WTC11 (cell line): ENCODE measurements around the gene PLIN1. TPM values are rescaled to one million over a fixed set of nuclear protein-coding genes. Genes with fewer than 3 reads are reported as not detected.

ENCODE experiments used
- ATAC-seq: fragments of 200-7000 bp; cut with Tn5 transposase; 2 replicates; pipeline ENCODE4 v1.10.0; 2021; ENCODE audit warnings: mild to moderate bottlenecking, moderate library complexity
- CTCF ChIA-PET: fragments of 300-600 bp; sonication (Branson Sonifier 250); formaldehyde crosslinking; loops from one replicate; lab custom pipeline; 2021; ENCODE audit warnings: antibody characterized with exemption; lab: Charles Lee
- POLR2A ChIA-PET: fragments of 350-600 bp; sonication (Branson Sonifier 250); formaldehyde crosslinking; loops from one replicate; lab custom pipeline; 2021; ENCODE audit warnings: antibody characterized with exemption; lab: Charles Lee
- DNase-seq: peaks from one replicate; pipeline ENCODE4 v3.0.0; 2021; ENCODE audit warnings: low spot score
- H3K27ac Mint-ChIP-seq: 2 replicates; pipeline ENCODE4 v1.8.0; 2021; ENCODE audit warnings: mixed read lengths
- H3K27me3 Mint-ChIP-seq: 2 replicates; pipeline ENCODE4 v1.8.0; 2021; ENCODE audit warnings: low read depth, mild to moderate bottlenecking, moderate library complexity, mixed read lengths
- H3K36me3 Mint-ChIP-seq: 2 replicates; pipeline ENCODE4 v1.8.0; 2021; ENCODE audit warnings: mixed read lengths
- H3K4me1 Mint-ChIP-seq: 2 replicates; pipeline ENCODE4 v1.8.0; 2022; ENCODE audit warnings: mixed read lengths
- H3K4me3 Mint-ChIP-seq: 2 replicates; pipeline ENCODE4 v1.8.0; 2021; ENCODE audit warnings: mild to moderate bottlenecking, moderate library complexity, mixed read lengths
- H3K9me3 Mint-ChIP-seq: 2 replicates; pipeline ENCODE4 v1.8.0; 2021; ENCODE audit warnings: mixed read lengths
- CBFB ChIP-seq: sonication (generic); formaldehyde crosslinking; IDR thresholded peaks from 2 replicates; pipeline ENCODE4 v1.8.1; 2022; ENCODE audit warnings: mild to moderate bottlenecking, low read depth, missing genetic modification reagents
- CREB1 ChIP-seq: sonication (generic); formaldehyde crosslinking; IDR thresholded peaks from 2 replicates; pipeline ENCODE4 v1.8.0; 2023; ENCODE audit warnings: mild to moderate bottlenecking, missing genetic modification reagents
- ESRRA ChIP-seq: sonication (generic); formaldehyde crosslinking; IDR thresholded peaks from 2 replicates; pipeline ENCODE4 v1.8.1; 2022; ENCODE audit warnings: mild to moderate bottlenecking, missing genetic modification reagents, borderline replicate concordance
- FOXP1 ChIP-seq: sonication (generic); formaldehyde crosslinking; IDR thresholded peaks from 2 replicates; pipeline ENCODE4 v1.8.0; 2022; ENCODE audit warnings: missing genetic modification reagents, mild to moderate bottlenecking, moderate library complexity, borderline replicate concordance
- NFATC4 ChIP-seq: fragments of 250-450 bp; sonication (Bioruptor Pico); IDR thresholded peaks from 2 replicates; pipeline ENCODE4 v1.9.0; 2021; ENCODE audit warnings: mild to moderate bottlenecking
- NFE2L1 ChIP-seq: sonication (generic); formaldehyde crosslinking; IDR thresholded peaks from 2 replicates; pipeline ENCODE4 v1.8.1; 2023; ENCODE audit warnings: missing genetic modification reagents
- NR2C2 ChIP-seq: sonication (generic); formaldehyde crosslinking; IDR thresholded peaks from 2 replicates; pipeline ENCODE4 v1.8.0; 2022; ENCODE audit warnings: mild to moderate bottlenecking, missing genetic modification reagents
- RELA ChIP-seq: sonication (generic); formaldehyde crosslinking; IDR thresholded peaks from 2 replicates; pipeline ENCODE4 v1.8.1; 2022; ENCODE audit warnings: missing genetic modification reagents, mild to moderate bottlenecking, borderline replicate concordance
- SMAD3 ChIP-seq: sonication (generic); formaldehyde crosslinking; IDR thresholded peaks from 2 replicates; pipeline ENCODE4 v1.8.0; 2022; ENCODE audit warnings: missing genetic modification reagents, mild to moderate bottlenecking, borderline replicate concordance
- SMAD4 ChIP-seq: sonication (generic); formaldehyde crosslinking; IDR thresholded peaks from 2 replicates; pipeline ENCODE4 v1.8.0; 2022; ENCODE audit warnings: mild to moderate bottlenecking, missing genetic modification reagents
- SP1 ChIP-seq: sonication (generic); formaldehyde crosslinking; conservative IDR thresholded peaks from 2 replicates; pipeline ENCODE4 v1.8.1; 2022; ENCODE audit warnings: missing genetic modification reagents
- ZNF232 ChIP-seq: sonication (generic); formaldehyde crosslinking; IDR thresholded peaks from 2 replicates; pipeline ENCODE4 v1.8.0; 2022; ENCODE audit warnings: mild to moderate bottlenecking, missing genetic modification reagents
- ZNF423 ChIP-seq: fragments of 250-450 bp; sonication (Bioruptor Pico); IDR thresholded peaks from 2 replicates; pipeline ENCODE4 v2.1.2; 2022; ENCODE audit warnings: mild to moderate bottlenecking, moderate library complexity
- total RNA-seq: library from RNA; stranded (reverse); gene quantifications from 3 replicates; pipeline ENCODE4 v1.2.3, GENCODE V29; 2021
- TF ChIP-seq, protein P1 (sequence below): sonication (generic); formaldehyde crosslinking; IDR thresholded peaks from 2 replicates; pipeline ENCODE4 v1.8.0; 2023; ENCODE audit warnings: missing genetic modification reagents, mild to moderate bottlenecking, borderline replicate concordance
- TF ChIP-seq, protein P2 (sequence below): fragments of 250-450 bp; sonication (Bioruptor Pico); IDR thresholded peaks from 2 replicates; pipeline ENCODE4 v2.1.2; 2022; ENCODE audit warnings: mild to moderate bottlenecking, moderate library complexity
- TF ChIP-seq, protein P3 (sequence below): sonication (generic); formaldehyde crosslinking; conservative IDR thresholded peaks from 2 replicates; pipeline ENCODE4 v1.8.1; 2022; ENCODE audit warnings: mild to moderate bottlenecking, missing genetic modification reagents
- TF ChIP-seq, protein P4 (sequence below): fragments of 200-600 bp; IDR thresholded peaks from 2 replicates; pipeline ENCODE4 v1.8.0; 2022; ENCODE audit warnings: antibody characterized with exemption
- TF ChIP-seq, protein P5 (sequence below): sonication (generic); formaldehyde crosslinking; IDR thresholded peaks from 2 replicates; pipeline ENCODE4 v1.8.1; 2023; ENCODE audit warnings: mild to moderate bottlenecking, moderate library complexity, missing genetic modification reagents
- TF ChIP-seq, protein P6 (sequence below): sonication (generic); formaldehyde crosslinking; IDR thresholded peaks from 2 replicates; pipeline ENCODE4 v1.8.0; 2023; ENCODE audit warnings: mild to moderate bottlenecking, missing genetic modification reagents

The PLIN1 gene
- total RNA-seq, 1 experiment from 2014 or later, result 0.70 TPM

DNA sequence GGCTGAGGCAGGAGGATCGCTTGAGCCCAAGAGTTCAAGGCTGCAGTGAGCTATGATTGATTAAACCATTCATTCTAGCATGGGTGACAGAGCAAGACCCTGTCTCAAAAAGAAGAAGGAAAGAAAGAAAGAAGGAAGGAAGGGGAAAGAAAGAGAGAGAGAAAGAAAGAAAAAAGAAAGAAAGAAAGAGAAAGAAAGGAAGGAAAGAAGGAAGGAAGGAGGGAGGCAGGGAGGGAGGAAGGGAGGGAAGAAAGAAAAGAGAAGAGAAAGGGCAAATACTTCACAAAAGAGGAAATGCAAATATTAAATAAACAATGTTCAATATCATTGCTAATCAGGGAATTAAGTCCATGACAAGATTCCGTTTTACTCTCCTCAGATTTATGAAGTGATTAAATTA, 19.9 kb downstream of the PLIN1 start:
- ATAC-seq (no peak), DNase-seq (no peak)
- no peak overlapping the region for H3K27ac Mint-ChIP-seq
- H3K4me3 Mint-ChIP-seq, result no peak overlapping the region
- ChIA-PET POLR2A (no interaction called here), CTCF (interaction anchor here (2.2 kb wide), 1 partner anchor 13 kb away, joined by 7 read pairs; no protein-coding TSS in a partner anchor)
- H3K9me3 Mint-ChIP-seq, result peaks cover 4% of the 10 kb centered on the region
- H3K36me3 Mint-ChIP-seq, result no peaks in the 10 kb centered on the region
- H3K27me3 Mint-ChIP-seq, result peaks cover 34% of the 10 kb centered on the region
- H3K4me1 Mint-ChIP-seq, result peaks cover 8% of the 10 kb centered on the region
- TF ChIP-seq, protein P1, sequence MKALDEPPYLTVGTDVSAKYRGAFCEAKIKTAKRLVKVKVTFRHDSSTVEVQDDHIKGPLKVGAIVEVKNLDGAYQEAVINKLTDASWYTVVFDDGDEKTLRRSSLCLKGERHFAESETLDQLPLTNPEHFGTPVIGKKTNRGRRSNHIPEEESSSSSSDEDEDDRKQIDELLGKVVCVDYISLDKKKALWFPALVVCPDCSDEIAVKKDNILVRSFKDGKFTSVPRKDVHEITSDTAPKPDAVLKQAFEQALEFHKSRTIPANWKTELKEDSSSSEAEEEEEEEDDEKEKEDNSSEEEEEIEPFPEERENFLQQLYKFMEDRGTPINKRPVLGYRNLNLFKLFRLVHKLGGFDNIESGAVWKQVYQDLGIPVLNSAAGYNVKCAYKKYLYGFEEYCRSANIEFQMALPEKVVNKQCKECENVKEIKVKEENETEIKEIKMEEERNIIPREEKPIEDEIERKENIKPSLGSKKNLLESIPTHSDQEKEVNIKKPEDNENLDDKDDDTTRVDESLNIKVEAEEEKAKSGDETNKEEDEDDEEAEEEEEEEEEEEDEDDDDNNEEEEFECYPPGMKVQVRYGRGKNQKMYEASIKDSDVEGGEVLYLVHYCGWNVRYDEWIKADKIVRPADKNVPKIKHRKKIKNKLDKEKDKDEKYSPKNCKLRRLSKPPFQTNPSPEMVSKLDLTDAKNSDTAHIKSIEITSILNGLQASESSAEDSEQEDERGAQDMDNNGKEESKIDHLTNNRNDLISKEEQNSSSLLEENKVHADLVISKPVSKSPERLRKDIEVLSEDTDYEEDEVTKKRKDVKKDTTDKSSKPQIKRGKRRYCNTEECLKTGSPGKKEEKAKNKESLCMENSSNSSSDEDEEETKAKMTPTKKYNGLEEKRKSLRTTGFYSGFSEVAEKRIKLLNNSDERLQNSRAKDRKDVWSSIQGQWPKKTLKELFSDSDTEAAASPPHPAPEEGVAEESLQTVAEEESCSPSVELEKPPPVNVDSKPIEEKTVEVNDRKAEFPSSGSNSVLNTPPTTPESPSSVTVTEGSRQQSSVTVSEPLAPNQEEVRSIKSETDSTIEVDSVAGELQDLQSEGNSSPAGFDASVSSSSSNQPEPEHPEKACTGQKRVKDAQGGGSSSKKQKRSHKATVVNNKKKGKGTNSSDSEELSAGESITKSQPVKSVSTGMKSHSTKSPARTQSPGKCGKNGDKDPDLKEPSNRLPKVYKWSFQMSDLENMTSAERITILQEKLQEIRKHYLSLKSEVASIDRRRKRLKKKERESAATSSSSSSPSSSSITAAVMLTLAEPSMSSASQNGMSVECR (CRISPR knock-in tag), result no peak
- TF ChIP-seq SMAD4 (no peak), NFATC4 (CRISPR knock-in tag) (no peak), ESRRA (CRISPR knock-in tag) (no peak), SMAD3 (CRISPR knock-in tag) (no peak), CBFB (CRISPR knock-in tag) (no peak), ZNF232 (CRISPR knock-in tag) (no peak), FOXP1 (CRISPR knock-in tag) (no peak), ZNF423 (CRISPR knock-in tag) (no peak), RELA (CRISPR knock-in tag) (no peak), CREB1 (CRISPR knock-in tag) (no peak), SP1 (CRISPR knock-in tag) (no peak), NR2C2 (CRISPR knock-in tag) (no peak), NFE2L1 (CRISPR knock-in tag) (no peak)
- TF ChIP-seq, protein P2, sequence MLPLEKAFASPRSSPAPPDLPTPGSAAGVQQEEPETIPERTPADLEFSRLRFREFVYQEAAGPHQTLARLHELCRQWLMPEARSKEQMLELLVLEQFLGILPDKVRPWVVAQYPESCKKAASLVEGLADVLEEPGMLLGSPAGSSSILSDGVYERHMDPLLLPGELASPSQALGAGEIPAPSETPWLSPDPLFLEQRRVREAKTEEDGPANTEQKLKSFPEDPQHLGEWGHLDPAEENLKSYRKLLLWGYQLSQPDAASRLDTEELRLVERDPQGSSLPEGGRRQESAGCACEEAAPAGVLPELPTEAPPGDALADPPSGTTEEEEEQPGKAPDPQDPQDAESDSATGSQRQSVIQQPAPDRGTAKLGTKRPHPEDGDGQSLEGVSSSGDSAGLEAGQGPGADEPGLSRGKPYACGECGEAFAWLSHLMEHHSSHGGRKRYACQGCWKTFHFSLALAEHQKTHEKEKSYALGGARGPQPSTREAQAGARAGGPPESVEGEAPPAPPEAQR (CRISPR knock-in tag), result no peak
- TF ChIP-seq, protein P3, sequence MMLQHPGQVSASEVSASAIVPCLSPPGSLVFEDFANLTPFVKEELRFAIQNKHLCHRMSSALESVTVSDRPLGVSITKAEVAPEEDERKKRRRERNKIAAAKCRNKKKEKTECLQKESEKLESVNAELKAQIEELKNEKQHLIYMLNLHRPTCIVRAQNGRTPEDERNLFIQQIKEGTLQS (CRISPR knock-in tag), result no peak
- TF ChIP-seq, protein P4, sequence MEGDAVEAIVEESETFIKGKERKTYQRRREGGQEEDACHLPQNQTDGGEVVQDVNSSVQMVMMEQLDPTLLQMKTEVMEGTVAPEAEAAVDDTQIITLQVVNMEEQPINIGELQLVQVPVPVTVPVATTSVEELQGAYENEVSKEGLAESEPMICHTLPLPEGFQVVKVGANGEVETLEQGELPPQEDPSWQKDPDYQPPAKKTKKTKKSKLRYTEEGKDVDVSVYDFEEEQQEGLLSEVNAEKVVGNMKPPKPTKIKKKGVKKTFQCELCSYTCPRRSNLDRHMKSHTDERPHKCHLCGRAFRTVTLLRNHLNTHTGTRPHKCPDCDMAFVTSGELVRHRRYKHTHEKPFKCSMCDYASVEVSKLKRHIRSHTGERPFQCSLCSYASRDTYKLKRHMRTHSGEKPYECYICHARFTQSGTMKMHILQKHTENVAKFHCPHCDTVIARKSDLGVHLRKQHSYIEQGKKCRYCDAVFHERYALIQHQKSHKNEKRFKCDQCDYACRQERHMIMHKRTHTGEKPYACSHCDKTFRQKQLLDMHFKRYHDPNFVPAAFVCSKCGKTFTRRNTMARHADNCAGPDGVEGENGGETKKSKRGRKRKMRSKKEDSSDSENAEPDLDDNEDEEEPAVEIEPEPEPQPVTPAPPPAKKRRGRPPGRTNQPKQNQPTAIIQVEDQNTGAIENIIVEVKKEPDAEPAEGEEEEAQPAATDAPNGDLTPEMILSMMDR, result no peak
- TF ChIP-seq, protein P5, sequence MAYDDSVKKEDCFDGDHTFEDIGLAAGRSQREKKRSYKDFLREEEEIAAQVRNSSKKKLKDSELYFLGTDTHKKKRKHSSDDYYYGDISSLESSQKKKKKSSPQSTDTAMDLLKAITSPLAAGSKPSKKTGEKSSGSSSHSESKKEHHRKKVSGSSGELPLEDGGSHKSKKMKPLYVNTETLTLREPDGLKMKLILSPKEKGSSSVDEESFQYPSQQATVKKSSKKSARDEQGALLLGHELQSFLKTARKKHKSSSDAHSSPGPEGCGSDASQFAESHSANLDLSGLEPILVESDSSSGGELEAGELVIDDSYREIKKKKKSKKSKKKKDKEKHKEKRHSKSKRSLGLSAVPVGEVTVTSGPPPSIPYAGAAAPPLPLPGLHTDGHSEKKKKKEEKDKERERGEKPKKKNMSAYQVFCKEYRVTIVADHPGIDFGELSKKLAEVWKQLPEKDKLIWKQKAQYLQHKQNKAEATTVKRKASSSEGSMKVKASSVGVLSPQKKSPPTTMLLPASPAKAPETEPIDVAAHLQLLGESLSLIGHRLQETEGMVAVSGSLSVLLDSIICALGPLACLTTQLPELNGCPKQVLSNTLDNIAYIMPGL, result no peak
- TF ChIP-seq, protein P6, sequence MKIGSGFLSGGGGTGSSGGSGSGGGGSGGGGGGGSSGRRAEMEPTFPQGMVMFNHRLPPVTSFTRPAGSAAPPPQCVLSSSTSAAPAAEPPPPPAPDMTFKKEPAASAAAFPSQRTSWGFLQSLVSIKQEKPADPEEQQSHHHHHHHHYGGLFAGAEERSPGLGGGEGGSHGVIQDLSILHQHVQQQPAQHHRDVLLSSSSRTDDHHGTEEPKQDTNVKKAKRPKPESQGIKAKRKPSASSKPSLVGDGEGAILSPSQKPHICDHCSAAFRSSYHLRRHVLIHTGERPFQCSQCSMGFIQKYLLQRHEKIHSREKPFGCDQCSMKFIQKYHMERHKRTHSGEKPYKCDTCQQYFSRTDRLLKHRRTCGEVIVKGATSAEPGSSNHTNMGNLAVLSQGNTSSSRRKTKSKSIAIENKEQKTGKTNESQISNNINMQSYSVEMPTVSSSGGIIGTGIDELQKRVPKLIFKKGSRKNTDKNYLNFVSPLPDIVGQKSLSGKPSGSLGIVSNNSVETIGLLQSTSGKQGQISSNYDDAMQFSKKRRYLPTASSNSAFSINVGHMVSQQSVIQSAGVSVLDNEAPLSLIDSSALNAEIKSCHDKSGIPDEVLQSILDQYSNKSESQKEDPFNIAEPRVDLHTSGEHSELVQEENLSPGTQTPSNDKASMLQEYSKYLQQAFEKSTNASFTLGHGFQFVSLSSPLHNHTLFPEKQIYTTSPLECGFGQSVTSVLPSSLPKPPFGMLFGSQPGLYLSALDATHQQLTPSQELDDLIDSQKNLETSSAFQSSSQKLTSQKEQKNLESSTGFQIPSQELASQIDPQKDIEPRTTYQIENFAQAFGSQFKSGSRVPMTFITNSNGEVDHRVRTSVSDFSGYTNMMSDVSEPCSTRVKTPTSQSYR (CRISPR knock-in tag), result no peak
